Caki2 (cell line): ENCODE results near the gene LRRC74A. TPM values are rescaled to one million over a fixed set of nuclear protein-coding genes. Genes with fewer than 3 reads are reported as not detected.
"Not testable (repeated sequence)": the region's sequence is repeated elsewhere in the genome, so short reads cannot be mapped to it uniquely, and the experiment has no call there.

Experiments used
- DNase-seq: peaks from one replicate; pipeline ENCODE4 v3.0.0-alpha.2; 2015; ENCODE audit warnings: low read depth
- in situ Hi-C: cut with HindIII; loops from 2 replicates; pipeline ENCODE4 v1.10.0; 2016; ENCODE audit warnings: low sequenced_read_pairs, low pct_unique_long_range_greater_than_20kb, mixed read lengths
- total RNA-seq: library from RNA; depleted of rRNA; stranded (reverse); fragments of >200 nt; shearing (Covaris generic); gene quantifications from 2 replicates; pipeline ENCODE4 v1.2.3, GENCODE V29; 2014; ENCODE audit warnings: low replicate concordance

The LRRC74A gene
- total RNA-seq, 1 experiment from 2014 or later: not detected

DNA sequence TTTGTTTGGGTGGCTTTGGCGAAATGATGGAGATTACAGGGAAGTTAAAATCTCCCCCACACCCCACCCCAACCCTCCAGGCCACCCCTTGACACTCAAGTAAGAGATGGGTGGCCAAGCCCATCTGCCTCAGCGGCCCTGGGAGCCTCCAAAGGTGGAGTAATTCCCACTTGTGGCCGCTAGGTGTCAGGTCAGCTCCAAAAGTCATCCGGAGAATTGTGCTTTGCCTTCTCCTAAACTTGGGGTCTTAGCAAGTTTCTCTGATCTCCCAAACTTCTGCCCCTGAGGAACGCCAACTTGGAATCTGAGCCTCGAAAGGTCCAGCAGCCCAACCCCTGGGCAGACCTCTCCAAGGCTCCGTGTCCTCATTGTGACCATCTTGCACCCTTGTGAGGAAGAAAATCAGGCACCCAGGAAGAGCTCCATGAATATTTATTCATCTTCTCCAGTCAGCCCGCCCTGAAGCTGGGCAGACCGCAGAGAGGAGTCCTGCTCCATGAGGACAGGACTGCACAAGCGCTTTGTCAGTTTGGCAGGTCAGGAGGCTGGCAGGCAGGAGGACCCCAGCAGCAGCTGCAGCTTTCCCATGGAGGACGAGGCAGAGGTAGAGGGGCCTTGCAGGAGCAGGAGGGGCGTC is 46.7 kb downstream of the LRRC74A start:
- in situ Hi-C loops: no loop called here

DNA sequence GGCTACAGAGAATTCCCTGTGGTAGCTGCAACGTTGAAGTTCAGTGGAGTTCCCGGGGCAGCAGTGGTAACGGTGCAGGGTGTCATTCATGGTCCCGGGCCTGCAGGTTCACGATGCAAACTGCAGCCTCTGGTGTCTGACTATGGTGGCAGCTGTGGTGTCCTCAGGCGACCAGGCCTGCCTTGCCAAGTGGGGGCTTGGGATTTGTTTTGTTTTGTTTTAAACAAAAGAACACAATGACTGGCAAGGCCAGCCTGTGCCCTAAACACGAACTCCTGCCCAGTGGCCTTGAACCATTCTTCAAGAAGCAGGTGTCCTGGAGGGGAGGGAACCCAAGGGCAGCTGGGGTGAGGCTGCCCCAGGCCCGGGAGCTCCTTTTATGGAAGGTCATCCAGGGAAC is 48.5 kb downstream of the LRRC74A start:
- in situ Hi-C loops: no loop called here
- DNase-seq: no peak

More for the DNA sequence above, 46.7 kb downstream of the LRRC74A start:
- peak; percentile 10 for DNase-seq

DNA sequence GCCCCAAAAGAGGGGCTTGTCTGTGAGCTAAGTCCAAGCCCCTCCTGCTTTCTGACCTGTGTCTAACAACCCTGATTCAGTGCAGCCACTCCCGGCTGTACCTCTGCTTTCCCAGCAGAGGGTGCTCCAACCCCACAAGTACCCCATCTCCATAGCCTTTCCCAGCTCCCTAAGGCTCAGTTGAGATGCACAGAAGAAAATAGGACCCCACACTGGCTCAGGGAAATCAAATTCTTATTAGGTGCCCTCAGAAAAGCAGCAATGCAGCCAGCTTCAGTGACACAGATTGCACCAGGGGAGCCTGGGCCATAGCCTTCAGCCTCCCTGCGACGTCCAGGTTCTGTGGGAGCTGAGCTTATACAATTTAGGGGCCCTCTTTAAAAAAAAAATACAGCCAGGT is 49.9 kb downstream of the LRRC74A start:
- peak; percentile 58 for DNase-seq
- in situ Hi-C loops: no loop called here

DNA sequence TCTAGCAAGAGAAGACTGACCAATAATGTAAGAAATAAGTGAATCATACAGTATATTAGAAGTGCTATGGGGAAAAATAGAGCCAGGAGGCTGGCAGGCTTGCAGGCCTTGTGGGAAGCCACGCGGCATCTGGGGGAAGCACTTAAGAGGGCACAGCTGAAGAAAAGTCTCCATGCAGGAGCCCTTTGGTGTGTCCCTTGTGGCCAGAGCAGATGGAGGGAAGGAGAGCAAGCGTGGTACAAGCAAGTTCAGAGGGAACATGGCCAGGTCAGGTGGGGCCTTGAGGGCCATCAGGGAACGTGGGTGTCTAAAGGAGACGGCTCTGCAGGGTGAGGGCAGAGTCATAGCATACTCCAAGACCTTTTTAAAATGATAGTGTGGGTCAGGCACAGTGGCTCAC is 51.7 kb downstream of the LRRC74A start:
- DNase-seq: no peak
- in situ Hi-C loops: no loop called here

DNA sequence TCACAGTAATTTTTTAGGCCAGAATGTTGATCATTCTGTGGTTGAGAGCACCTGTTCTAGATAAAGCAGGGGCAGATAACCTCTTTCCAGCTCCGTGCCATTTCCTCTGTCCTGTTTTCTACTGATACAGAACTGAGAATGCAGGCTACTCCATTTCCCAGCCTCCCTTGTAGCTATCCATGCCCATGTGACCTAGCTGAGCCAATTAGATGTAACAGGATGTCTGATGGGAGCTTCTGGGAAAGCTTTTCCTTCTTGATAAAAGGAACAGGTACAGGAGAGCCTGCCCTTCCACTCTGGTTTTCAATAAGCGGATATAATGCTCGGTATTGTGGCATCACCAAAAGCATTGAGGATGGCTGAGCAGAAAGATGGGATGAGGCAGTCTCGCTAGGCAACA is 54.2 kb downstream of the LRRC74A start:
- in situ Hi-C loops: no loop called here
- no peak for DNase-seq

DNA sequence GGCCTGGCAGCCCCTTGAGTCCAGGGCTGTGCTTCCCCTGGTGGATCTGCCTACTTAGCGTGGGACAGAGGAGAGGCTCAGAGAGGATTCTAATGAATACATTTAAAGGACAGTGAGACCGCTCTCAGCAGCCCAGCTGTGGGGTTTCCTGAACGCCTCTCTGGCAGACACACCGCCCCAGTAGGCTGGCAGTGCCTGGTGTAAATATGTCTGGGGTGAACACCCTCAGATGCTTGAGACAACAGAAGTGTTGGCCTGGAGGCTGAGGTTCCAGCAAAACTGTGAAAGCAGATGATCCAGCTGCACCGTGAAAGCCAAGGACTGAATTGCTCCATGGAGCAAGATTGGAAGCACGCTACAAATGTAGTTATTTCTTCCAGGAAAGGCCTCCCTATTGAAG is 55.1 kb downstream of the LRRC74A start:
- in situ Hi-C loops: no loop called here
- DNase-seq: no peak

DNA sequence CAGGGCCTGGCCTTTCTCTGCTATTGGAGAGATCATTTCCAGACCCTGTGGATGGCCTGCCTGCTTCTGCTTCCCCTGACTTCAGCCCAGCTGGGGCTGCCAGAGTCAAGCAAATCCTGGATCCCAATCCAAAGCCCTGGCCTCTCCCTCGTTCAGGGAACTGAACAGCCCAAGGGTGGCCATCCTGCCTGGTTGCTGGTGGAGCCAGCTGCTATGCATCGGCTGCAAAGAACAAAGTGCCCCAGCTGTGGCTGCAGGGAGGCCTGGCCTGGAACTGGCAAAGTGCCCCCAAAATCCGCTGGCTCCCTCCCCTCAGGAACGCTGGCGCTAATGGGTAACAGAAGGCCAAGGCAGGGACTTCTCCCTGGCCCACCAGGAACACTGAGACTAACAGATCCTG is 56.4 kb downstream of the LRRC74A start:
- in situ Hi-C loops: no loop called here
- no peak for DNase-seq

DNA sequence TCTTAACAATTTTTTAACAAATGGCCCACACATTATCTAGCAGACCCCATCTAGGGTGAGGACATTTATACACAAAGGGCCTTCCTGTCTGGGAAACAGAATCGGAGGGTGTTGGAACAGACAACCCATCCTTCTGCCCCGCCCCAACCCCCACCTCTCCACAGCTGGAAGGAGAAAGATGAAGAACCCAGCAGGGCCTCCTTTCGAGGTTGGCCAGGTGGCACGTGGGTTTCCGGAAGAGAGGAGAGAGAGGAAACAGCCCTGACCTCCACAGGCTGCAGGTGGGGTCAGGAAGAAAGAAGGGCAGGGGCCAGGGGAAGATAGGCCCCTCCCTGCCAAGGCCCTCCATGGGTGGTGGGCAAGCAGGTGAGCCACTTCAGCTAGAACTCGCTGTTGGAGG is 57.2 kb downstream of the LRRC74A start:
- in situ Hi-C loops: no loop called here

DNA sequence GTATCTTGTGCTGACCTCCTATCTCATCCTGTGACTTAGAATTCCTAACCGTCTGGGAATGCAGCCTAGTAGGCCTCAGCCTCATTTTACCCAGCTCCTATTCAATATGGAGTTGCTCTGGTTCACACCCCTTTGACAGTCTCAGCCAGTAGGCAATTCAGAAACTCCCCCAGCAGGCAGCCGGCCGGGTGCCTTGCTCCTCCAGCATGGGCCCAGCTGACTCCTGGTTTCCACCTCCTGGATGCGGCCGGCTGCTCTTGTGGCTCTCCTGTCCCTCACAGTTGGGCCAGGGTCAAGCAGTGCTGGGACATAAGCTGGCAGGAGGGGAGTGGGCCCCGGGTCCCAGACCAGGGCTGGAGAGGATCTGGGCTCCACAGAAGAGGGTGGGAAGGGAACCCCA is 58.2 kb downstream of the LRRC74A start:
- no peak for DNase-seq
- in situ Hi-C loops: no loop called here

More for the DNA sequence above, 57.2 kb downstream of the LRRC74A start:
- DNase-seq: no peak

DNA sequence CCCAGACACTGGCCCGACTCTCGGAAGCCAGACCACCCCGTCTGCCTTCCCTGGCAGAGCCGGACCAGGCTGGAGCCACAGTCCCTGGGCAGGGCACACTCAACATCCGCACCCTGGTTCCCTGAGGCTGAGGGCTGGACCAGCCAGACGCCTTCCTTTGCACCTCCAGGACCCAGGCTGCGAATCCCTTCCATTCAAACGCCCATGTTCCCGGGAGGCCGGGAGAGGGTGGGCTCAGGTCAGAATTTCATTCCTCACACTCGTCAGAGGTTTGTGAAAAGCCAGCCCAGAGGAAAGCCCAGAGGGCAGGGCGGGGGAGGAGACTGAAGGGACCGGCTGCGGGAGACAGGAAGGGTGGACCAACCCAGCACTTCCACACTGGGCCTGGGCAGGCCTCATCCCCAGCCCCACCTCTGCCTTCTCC is 58.7 kb downstream of the LRRC74A start:
- no peak for DNase-seq
- in situ Hi-C loops: no loop called here

DNA sequence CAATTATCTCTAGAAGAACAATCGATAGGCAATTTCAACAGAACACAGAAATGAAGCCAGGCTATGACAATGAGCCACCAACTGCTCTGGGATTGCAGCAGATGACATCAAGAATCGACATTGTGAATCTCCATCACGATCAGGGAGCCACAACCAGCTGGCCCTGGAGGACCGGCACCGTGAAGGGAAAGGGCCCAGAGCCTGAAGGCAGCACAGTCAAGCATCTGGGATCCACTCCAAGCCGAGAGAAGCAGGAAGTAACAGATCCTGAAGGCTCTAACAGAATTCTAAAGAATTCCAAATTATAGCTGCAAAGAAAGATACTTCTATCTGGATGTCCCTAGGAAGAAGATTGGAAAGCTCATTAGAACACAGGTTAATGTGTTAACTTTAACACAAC is 61.0 kb downstream of the LRRC74A start:
- in situ Hi-C loops: no loop called here
- no peak for DNase-seq

DNA sequence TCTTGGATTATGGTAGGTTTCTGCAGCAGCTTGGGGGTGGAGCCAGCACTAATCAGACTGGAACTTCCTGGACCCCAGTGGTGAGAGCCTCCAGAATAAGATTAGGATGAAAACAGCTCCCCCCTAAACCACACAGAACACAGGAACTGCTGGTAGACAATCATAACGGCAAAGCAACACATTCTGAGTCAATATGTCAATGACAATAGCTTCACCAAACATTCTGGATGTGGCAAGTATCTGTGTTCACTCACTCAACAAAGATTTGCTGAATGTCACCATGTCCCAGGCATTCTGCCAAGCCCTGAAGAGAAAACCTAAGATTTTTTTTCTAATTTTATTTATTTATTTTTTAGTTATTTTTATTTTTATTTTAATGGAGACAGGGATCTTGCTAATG is 65.2 kb downstream of the LRRC74A start:
- no peak for DNase-seq
- in situ Hi-C loops: no loop called here

DNA sequence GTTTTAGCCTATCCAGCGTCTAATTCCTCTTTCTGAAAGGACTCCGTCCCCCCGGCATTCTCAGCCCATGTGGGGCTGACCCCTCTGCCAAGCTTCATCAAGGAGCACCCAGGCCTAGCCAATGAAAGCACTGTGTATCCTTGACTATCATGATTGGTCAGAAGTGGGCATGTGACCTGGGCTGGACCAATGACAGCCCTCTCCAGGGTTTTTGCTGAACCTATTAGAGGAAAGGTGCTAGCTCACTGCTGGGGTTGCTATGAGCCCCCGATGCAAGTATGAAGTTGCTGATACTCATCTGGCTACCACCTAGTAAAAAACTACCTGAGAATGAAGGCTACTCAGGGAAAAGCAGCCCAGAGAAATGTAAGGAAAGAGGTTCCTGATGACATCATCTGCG is 68.1 kb downstream of the LRRC74A start:
- no peak for DNase-seq
- in situ Hi-C loops: no loop called here

DNA sequence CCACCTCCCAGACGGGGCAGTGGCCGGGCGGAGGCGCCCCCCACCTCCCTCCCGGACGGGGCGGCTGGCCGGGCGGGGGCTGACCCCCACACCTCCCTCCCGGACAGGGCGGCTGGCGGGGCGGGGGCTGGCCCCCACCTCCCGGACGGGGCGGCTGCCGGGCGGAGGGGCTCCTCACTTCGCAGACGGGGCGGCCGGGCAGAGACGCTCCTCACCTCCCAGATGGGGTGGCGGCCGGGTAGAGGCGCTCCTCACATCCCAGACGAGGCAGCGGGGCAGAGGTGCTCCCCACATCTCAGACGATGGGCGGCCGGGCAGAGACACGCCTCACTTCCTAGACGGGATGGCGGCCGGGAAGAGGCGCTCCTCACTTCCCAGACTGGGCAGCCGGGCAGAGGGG is 71.8 kb downstream of the LRRC74A start:
- DNase-seq, in situ Hi-C loops: not testable (repeated sequence)

DNA sequence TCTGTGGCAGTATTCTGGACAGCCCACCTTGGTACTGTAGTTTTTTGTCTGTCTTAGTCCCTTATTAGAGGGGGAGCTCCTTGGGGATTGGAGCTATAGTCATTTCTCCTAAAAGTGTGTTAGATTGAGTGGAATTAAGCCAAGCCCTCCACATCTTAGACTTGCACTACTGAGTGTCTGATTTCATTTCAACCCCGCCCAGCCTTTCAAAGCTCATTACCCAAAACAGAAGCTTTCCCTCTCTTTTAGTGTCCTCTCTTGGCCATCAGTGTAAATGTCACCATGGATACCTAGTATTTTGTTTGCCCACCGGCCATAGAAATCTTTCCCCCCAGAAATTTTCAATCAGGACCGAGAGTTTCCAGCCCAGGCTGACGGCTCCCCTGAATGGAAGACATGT is 74.5 kb downstream of the LRRC74A start:
- in situ Hi-C loops: no loop called here
- no peak for DNase-seq

DNA sequence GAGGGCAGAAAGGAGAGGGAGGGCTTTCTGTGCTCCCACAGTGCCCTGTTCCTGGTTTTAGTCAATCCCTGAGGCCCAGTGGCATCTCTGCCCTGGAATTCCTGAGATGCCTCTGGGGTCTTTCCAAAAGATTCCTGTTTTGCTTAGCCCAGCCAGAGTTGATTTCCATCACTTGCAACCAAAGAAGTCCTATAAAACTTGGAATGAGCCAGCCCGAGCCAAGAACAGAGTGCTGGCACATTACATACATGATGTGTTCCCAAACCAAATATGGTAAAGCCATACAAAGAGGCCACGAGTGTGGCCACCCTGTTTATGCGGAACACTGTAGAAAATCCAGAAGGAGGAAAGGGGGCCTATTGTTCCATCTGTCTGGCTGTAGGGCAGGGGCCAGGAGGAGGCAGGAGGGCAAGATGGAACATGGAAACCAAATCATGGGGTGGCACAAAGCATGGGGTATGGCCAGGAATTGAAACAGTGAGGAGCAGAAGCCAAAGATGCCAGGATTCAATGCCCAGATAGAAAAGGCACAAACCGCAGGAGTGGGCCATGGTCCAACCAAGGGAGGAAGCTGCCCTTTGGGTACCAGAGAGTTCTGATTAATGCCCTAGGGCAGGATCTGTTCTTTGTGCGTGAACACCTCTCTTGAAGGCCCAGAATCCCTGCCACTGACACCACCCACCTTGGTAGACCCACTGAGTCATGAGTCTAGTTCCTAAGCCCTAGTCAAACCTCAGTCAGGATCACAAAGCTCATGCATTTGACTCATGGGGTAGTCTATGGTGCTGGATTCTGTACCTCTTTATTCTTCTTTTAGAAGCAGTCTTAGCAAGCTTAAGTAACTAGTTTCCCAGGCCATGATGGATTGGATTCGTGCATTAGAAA is 75.2 kb downstream of the LRRC74A start:
- no peak for DNase-seq
- in situ Hi-C loops: no loop called here

DNA sequence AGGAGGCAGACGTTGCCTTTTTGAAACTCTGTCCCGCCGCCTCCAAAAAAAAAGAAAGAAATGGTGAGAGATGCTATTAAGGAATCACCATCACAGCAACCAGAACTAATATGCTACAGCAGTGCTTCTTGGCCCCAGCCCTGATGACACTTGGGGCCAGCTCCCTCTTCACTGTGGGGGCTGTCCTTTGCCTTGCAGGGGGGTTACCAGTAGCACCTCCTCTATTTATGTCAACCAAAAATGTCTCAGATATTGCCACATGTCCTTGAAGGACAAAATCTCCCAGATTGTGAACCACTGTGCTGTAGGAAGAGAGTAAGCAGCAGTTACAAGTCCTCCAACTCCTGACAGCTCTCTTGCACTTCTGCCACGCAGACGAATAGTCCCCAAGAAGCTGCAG is 76.4 kb downstream of the LRRC74A start:
- in situ Hi-C loops: no loop called here
- DNase-seq: no peak

DNA sequence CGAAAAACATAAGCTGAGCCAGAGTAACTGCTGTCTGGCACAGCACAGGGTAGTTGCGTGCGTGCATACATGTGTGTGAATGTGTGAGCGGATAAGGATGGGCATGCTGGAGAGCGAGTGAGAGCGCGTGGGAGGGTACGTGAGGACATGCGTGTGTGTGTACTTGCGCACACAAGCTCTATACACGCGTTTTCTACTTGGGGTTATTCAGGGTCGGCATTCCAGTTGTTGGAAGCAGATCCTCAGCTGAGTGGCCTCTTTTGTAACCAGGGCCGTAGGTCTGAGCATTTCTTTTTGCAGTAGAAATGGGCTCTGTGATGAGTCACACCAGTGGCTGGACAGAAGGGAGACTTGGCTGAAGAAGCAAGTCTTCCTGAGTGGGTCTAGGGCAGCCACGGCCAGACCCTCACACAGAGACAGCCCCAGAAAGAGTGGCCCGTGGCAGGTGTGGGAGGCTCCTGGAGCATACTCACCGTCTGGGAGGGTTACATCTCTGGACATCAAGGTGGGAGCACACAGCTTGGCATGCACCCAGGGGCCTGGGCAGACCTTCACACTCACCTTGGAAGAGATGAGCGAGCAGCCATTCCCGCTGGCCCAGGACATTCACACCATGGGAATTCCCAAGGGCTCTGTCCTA is 78.0 kb downstream of the LRRC74A start:
- DNase-seq: peak; percentile 53
- in situ Hi-C loops: no loop called here
